K562 (cell line): ENCODE data around the gene ANKRD13D. TPM values are rescaled to one million over a fixed set of nuclear protein-coding genes. Genes with fewer than 3 reads are reported as not detected.

ENCODE experiments used
- FOXP1 ChIP-seq: sonication (generic); formaldehyde crosslinking; IDR thresholded peaks from 2 replicates; pipeline ENCODE4 v1.8.0; 2022; ENCODE audit warnings: mild to moderate bottlenecking, missing genetic modification reagents
- HCFC1 ChIP-seq: IDR thresholded peaks from 2 replicates; pipeline ENCODE4 v1.6.1; 2012; ENCODE audit warnings: low read depth, low read length, improper control_type of control experiment
- POLR2H ChIP-seq: IDR thresholded peaks from 2 replicates; pipeline ENCODE4 v1.6.1; 2016; ENCODE audit warnings: missing genetic modification characterization, low read depth, mild to moderate bottlenecking, control low read depth, missing compliant biosample characterization, moderate library complexity
- SAP30 ChIP-seq: fragments of 200-600 bp; sonication (generic); IDR thresholded peaks from 2 replicates; pipeline ENCODE4 v1.6.1; 2012; ENCODE audit warnings: borderline replicate concordance, low read depth, mild to moderate bottlenecking, moderate library complexity, low read length, control low read depth, inconsistent platforms; ENCODE audit not compliant: insufficient read depth, poor library complexity, severe bottlenecking
- SIN3A ChIP-seq, 2 experiments: fragments of 150-350 bp in 1 of 2; IDR thresholded peaks; 2 replicates each; pipeline ENCODE4 v1.6.1; 2011 to 2016; ENCODE audit warnings: borderline replicate concordance in 2 of 2, low read depth in 2 of 2, low read length in 2 of 2, mild to moderate bottlenecking in 2 of 2, moderate library complexity in 2 of 2; ENCODE audit not compliant: control insufficient read depth in 1 of 2
- STAG1 ChIP-seq: sonication (generic); formaldehyde crosslinking; IDR thresholded peaks from 2 replicates; pipeline ENCODE4 v1.5.0; 2020; ENCODE audit warnings: missing genetic modification reagents, borderline replicate concordance
- ZBTB17 ChIP-seq: fragments of 450-650 bp; formaldehyde crosslinking; IDR thresholded peaks from 2 replicates; pipeline ENCODE4 v1.4.0; 2020; ENCODE audit warnings: mild to moderate bottlenecking
- ZNF586 ChIP-seq: fragments of 450-650 bp; formaldehyde crosslinking; conservative IDR thresholded peaks from 2 replicates; pipeline ENCODE4 v1.4.0; 2020; ENCODE audit warnings: mild to moderate bottlenecking, moderate library complexity
- polyA plus RNA-seq, 8 experiments: library from polyadenylated mRNA; depleted of rRNA in 4 of 8; stranded (reverse) in 5 of 8; unstranded in 3 of 8; fragments of >200 nt; fragmentation: Nextera tagmentation in 2 of 8; fragmentation: Illumina TruSeq in 1 of 8; extraction: Ambion mirVana in 2 of 8; extraction: Trizol in 1 of 8; gene quantifications; 2 replicates each; pipeline versions ENCODE4 v1.2.1 to v1.2.3, GENCODE V29; 2011 to 2014; ENCODE audit warnings: inconsistent platforms in 1 of 8, missing spikeins in 1 of 8
- total RNA-seq, 7 experiments: library from RNA; depleted of rRNA in 6 of 7; stranded (reverse); fragments of >200 nt in 6 of 7; fragmentation: Illumina TruSeq in 2 of 7; extraction: Trizol in 2 of 7; gene quantifications; 2 replicates each; pipeline versions ENCODE4 v1.2.1 to v1.2.3, GENCODE V29; 2011 to 2021; ENCODE audit warnings: low replicate concordance in 1 of 7
- TF ChIP-seq, protein P1 (sequence below): fragments of 150-350 bp; conservative IDR thresholded peaks from 2 replicates; pipeline ENCODE4 v1.6.1; 2014; ENCODE audit warnings: low read length
- TF ChIP-seq, protein P2 (sequence below): fragments of 450-650 bp; IDR thresholded peaks from 2 replicates; pipeline ENCODE4 v1.7.1; 2018; ENCODE audit warnings: mild to moderate bottlenecking, low read depth; ENCODE audit not compliant: partially characterized antibody
- TF ChIP-seq, protein P3 (sequence below): sonication (generic); formaldehyde crosslinking; IDR thresholded peaks from 2 replicates; pipeline ENCODE4 v1.8.0; 2022; ENCODE audit warnings: mild to moderate bottlenecking, missing genetic modification reagents

Gene ANKRD13D
- total and polyA plus RNA-seq, 9 of the 15 experiments (the other 6 are each of a cell fraction or from before 2014, with no cell fraction given): 0.94 to 40.9 (median 22.4) TPM

GRCh38 chr11:67351275-67352005, 62.3 kb downstream of the ANKRD13D start (continued):
- TF ChIP-seq, protein P1, sequence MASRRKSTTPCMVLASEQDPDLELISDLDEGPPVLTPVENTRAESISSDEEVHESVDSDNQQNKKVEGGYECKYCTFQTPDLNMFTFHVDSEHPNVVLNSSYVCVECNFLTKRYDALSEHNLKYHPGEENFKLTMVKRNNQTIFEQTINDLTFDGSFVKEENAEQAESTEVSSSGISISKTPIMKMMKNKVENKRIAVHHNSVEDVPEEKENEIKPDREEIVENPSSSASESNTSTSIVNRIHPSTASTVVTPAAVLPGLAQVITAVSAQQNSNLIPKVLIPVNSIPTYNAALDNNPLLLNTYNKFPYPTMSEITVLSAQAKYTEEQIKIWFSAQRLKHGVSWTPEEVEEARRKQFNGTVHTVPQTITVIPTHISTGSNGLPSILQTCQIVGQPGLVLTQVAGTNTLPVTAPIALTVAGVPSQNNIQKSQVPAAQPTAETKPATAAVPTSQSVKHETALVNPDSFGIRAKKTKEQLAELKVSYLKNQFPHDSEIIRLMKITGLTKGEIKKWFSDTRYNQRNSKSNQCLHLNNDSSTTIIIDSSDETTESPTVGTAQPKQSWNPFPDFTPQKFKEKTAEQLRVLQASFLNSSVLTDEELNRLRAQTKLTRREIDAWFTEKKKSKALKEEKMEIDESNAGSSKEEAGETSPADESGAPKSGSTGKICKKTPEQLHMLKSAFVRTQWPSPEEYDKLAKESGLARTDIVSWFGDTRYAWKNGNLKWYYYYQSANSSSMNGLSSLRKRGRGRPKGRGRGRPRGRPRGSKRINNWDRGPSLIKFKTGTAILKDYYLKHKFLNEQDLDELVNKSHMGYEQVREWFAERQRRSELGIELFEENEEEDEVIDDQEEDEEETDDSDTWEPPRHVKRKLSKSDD: no peak
- no peak for TF ChIP-seq SAP30
- 0 out of 2 replicates have a peak, but pooled peaks have one; percentile 71 for TF ChIP-seq ZBTB17 (CRISPR knock-in tag)
- TF ChIP-seq FOXP1 (CRISPR knock-in tag): 0 out of 2 replicates have a peak, but pooled peaks have one; percentile 44
- no peak for TF ChIP-seq SIN3A (IDR thresholded peaks at IDR 0.05; ENCODE audit: borderline replicate concordance in 2 of 2, control insufficient read depth in 1 of 2, low read depth in 2 of 2, low read length in 2 of 2)
- TF ChIP-seq, protein P2, sequence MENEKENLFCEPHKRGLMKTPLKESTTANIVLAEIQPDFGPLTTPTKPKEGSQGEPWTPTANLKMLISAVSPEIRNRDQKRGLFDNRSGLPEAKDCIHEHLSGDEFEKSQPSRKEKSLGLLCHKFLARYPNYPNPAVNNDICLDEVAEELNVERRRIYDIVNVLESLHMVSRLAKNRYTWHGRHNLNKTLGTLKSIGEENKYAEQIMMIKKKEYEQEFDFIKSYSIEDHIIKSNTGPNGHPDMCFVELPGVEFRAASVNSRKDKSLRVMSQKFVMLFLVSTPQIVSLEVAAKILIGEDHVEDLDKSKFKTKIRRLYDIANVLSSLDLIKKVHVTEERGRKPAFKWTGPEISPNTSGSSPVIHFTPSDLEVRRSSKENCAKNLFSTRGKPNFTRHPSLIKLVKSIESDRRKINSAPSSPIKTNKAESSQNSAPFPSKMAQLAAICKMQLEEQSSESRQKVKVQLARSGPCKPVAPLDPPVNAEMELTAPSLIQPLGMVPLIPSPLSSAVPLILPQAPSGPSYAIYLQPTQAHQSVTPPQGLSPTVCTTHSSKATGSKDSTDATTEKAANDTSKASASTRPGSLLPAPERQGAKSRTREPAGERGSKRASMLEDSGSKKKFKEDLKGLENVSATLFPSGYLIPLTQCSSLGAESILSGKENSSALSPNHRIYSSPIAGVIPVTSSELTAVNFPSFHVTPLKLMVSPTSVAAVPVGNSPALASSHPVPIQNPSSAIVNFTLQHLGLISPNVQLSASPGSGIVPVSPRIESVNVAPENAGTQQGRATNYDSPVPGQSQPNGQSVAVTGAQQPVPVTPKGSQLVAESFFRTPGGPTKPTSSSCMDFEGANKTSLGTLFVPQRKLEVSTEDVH: no peak
- no peak for TF ChIP-seq POLR2H
- TF ChIP-seq STAG1 (CRISPR knock-in tag): peak; percentile 40; the same call in 1 of the 2 replicates
- TF ChIP-seq, protein P3, sequence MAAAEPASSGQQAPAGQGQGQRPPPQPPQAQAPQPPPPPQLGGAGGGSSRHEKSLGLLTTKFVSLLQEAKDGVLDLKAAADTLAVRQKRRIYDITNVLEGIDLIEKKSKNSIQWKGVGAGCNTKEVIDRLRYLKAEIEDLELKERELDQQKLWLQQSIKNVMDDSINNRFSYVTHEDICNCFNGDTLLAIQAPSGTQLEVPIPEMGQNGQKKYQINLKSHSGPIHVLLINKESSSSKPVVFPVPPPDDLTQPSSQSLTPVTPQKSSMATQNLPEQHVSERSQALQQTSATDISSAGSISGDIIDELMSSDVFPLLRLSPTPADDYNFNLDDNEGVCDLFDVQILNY (CRISPR knock-in tag): no peak
- no peak for TF ChIP-seq ZNF586 (CRISPR knock-in tag)
- no peak for TF ChIP-seq HCFC1
